Skeletal muscle satellite cell (primary cell): ENCODE data around the gene ADAP2.
"Not testable (repeated sequence)": the region's sequence is repeated elsewhere in the genome, so short reads cannot be mapped to it uniquely, and the experiment has no call there.

Source experiments
- H3K27me3 ChIP-seq: 2 replicates; pipeline ENCODE4 v1.7.0; 2013; ENCODE audit warnings: low read length; ENCODE audit not compliant: control insufficient read depth, insufficient read depth
- H3K36me3 ChIP-seq: 2 replicates; pipeline ENCODE4 v1.7.0; 2013; ENCODE audit warnings: mild to moderate bottlenecking, control low read depth, low read length; ENCODE audit not compliant: insufficient read depth
- H3K4me1 ChIP-seq: 2 replicates; pipeline ENCODE4 v1.7.0; 2013; ENCODE audit warnings: low read length; ENCODE audit not compliant: control insufficient read depth, insufficient read depth
- H3K4me2 ChIP-seq: 2 replicates; pipeline ENCODE4 v1.7.0; 2013; ENCODE audit warnings: mild to moderate bottlenecking, low read length
- H3K4me3 ChIP-seq: 2 replicates; pipeline ENCODE4 v1.7.0; 2013; ENCODE audit warnings: low read length
- H3K9ac ChIP-seq: 2 replicates; pipeline ENCODE4 v1.7.0; 2013; ENCODE audit warnings: mild to moderate bottlenecking, low read depth, low read length, moderate library complexity
- H3K9me3 ChIP-seq: replicated peaks from 2 replicates; pipeline ENCODE4 v1.7.0; 2013; ENCODE audit warnings: mild to moderate bottlenecking, control low read depth, low read length

The ADAP2 gene

DNA sequence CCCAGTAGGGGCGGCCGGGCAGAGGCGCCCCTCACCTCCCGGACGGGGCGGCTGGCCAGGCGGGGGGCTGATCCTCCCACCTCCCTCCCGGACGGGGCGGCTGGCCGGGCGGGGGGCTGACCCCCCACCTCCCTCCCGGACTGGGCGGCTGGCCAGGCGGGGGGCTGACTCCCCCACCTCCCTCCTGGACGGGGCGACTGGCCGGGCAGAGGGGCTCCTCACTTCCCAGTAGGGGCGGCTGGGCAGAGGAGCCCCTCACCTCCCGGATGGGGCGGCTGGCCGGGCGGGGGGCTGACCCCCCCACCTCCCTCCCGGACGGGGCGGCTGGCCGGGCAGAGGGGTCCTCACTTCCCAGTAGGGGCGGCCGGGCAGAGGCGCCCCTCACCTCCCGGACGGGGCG is 58.2 kb downstream of the ADAP2 start:
- H3K4me1 ChIP-seq, H3K9ac ChIP-seq, H3K4me2 ChIP-seq, H3K4me3 ChIP-seq, H3K27me3 ChIP-seq, H3K9me3 ChIP-seq, H3K36me3 ChIP-seq: not testable (repeated sequence)

DNA sequence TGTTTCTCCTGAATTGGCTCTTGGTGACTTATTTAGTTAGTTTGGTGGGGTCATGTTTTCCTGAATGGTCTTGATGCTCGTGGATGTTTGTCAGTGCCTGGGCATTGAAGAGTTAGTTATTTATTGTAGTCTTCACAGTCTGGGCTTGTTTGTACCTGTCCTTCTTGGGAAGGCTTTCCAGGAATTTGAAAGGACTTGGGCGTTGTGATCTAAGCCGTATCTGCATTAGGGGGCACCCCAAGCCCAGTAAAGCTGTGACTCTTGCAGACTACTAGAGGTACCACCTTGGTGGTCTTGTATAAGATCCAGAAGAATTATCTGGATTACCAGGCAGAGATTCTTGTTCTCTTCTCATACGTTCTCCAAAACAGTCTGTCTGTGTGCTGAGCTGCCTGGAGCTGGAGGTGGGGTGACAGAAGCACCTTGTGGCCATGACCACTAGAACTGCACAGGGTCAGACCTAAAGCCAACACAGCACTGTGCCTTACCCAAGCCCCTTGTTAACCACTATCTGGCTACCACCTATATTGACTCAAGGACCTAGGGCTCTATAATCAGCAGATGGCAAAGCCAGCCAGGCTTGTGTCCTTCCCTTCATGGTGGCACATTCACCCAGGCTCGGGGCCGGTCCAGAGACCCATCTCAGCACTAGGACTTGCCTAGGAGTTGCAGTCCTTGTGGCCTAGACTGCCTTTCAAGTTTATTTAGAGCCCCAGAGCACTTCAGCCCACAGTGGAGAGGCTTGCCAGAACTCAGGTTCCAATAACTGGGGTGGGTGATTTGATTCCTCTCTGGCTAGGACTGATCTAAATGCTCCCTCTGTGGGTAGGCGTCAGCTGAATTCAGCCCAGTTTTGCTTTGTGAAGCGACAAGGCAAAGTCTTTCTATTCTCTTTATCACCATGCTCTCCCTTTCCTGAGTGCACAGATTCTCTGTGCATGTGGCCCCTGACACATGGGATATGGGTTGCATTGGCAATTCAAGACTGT is 60.1 kb downstream of the ADAP2 start:
- Histone ChIP-seq H3K9me3 (no peaks in the 10 kb centered on the region), H3K36me3 (peaks cover 6% of the 10 kb centered on the region), H3K4me2 (no peak overlapping the region), H3K4me3 (no peak overlapping the region), H3K27me3 (no peaks in the 10 kb centered on the region), H3K9ac (no peak overlapping the region), H3K4me1 (no peaks in the 10 kb centered on the region)

DNA sequence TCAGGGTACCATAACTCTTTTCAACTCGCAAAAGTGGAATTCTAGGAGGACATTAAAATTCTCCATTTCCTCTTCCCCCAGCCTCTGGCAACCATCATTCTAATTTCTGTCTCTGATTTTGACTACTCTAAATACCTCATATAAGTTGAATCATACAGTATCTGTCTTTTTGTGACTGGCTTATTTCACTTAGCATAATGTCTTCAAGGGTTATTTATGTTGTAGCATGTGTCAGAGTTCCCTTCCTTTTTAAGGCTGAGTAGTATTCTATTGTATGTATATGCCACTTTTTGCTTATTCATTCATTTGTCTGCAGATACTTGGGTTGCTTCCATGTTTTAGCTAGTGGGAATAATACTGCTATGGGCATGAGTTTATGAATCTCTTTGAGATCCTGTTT is 61.1 kb downstream of the ADAP2 start:
- Histone ChIP-seq H3K9me3 (no peaks in the 10 kb centered on the region), H3K4me1 (no peaks in the 10 kb centered on the region)

GRCh38 chr17:30990458-30990857 is 68.7 kb downstream of the ADAP2 start:
- Histone ChIP-seq H3K4me3 (no peak overlapping the region), H3K27me3 (no peaks in the 10 kb centered on the region), H3K4me1 (no peaks in the 10 kb centered on the region), H3K36me3 (no peaks in the 10 kb centered on the region), H3K9ac (no peak overlapping the region), H3K9me3 (no peaks in the 10 kb centered on the region), H3K4me2 (no peak overlapping the region)

More for the DNA sequence above, 61.1 kb downstream of the ADAP2 start:
- Histone ChIP-seq H3K36me3 (peaks cover 6% of the 10 kb centered on the region), H3K4me2 (no peak overlapping the region), H3K4me3 (no peak overlapping the region), H3K27me3 (no peaks in the 10 kb centered on the region), H3K9ac (no peak overlapping the region)

DNA sequence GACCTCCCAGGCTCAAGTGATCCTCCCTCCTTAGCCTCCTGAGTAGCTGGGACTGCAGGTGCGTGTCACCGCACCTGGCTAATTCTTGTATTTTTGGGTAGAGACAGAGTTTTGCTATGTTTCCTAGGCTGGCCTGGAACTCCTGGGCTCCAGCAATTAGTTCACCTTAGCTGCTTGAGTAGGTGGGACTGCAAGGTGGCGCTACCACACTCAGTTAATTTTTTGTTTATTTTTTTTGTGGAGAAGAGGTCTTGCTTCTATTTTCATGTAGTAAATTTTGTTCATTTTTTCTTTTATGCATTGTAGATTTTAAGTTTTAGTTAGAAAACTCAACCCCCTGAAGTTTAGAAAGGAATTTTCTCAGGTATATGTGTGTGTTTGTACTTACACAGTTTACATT is 70.8 kb downstream of the ADAP2 start:
- Histone ChIP-seq H3K9me3 (no peaks in the 10 kb centered on the region), H3K9ac (no peak overlapping the region), H3K4me3 (no peak overlapping the region), H3K36me3 (peaks cover 3% of the 10 kb centered on the region), H3K4me1 (no peaks in the 10 kb centered on the region), H3K27me3 (no peaks in the 10 kb centered on the region), H3K4me2 (no peak overlapping the region)

DNA sequence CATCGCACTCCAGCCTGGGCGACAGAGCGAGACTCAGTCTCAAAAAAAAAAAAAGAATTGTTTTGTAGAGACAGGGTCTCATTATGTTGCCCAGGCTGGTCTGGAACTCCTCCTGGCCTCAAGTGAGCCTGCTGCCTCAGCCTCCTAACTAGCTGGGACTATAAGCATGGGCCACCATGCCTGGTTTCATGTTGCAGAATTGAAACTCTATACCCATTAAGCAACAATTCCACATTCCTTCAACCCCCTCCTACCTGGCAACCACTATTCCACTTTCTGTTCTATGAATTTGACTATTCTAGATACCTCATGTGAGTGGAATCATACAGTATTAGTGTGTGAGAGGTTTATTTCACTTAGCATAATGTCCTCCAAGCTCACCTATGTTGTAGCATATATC is 73.6 kb downstream of the ADAP2 start:
- Histone ChIP-seq H3K4me3 (no peak overlapping the region), H3K9ac (no peak overlapping the region), H3K4me1 (no peaks in the 10 kb centered on the region), H3K4me2 (no peak overlapping the region), H3K9me3 (no peaks in the 10 kb centered on the region), H3K27me3 (no peaks in the 10 kb centered on the region), H3K36me3 (peaks cover 24% of the 10 kb centered on the region)

DNA sequence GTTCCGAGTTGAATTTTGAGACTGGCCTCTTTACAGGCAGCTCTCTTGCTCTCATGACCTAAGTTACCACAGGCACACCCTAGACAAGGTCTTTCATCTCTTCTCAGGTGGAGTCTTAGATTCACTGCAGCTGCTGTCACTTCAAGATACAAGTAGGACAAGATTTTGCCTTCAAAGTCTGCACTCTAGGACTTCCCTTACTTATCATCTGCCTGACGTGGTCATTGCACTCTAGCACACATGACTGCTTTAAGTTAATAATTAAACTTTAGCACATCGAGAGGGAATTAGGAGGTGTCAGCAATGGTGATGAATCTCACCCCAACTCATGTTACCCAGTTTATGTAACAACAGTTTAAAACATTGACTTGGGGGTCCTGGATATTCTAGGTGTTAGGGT is 74.7 kb downstream of the ADAP2 start:
- H3K27me3 ChIP-seq: no peaks in the 10 kb centered on the region
- H3K4me2 ChIP-seq: no peak overlapping the region
- no peak overlapping the region for H3K4me3 ChIP-seq
- H3K4me1 ChIP-seq: no peaks in the 10 kb centered on the region
- no peaks in the 10 kb centered on the region for H3K9me3 ChIP-seq
- peaks cover 28% of the 10 kb centered on the region for H3K36me3 ChIP-seq
- no peak overlapping the region for H3K9ac ChIP-seq

GRCh38 chr17:30997270-30997669 is 75.5 kb downstream of the ADAP2 start:
- Histone ChIP-seq H3K9ac (no peak overlapping the region), H3K4me2 (no peak overlapping the region), H3K27me3 (no peaks in the 10 kb centered on the region), H3K4me1 (no peaks in the 10 kb centered on the region), H3K4me3 (no peak overlapping the region), H3K36me3 (peaks cover 34% of the 10 kb centered on the region), H3K9me3 (no peaks in the 10 kb centered on the region)

DNA sequence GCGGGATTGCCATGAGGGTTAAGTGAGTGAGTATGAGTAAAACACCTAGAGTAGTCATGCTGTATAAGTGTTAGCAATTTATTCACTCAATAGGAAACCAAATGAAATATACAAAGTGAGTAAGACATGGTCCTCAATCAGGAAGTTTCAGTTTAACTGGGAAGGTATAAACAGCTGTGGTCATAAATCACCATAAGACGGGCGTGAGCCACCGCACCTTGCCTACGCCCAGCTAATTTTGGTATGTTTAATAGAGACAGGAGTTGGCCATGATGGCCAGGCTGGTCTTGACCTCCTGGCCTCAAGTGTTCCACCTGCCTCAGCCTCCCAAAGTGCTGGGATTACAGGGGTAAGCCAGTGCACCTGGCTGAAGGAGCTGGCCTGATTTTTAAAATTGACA is 76.1 kb downstream of the ADAP2 start:
- H3K4me1 ChIP-seq: no peaks in the 10 kb centered on the region

DNA sequence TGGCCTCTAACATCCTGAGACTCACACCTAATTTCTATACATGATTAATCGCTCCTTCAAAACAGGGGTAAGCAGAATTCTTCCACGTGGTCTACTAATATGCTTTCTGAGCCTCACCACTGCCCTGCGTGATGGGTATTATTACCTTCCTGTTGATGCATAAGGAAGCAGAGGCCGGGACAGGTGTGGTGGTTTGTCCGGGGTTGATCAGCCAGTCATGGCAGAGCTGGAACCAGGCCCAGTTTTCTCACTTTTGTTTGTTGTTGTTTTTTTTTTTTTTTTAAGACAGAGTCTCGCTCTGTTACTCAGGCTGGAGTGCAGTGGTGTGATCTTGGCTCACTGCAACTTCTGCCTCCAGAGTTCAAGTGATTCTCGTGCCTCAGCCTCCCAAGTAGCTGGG is 80.3 kb downstream of the ADAP2 start:
- no peaks in the 10 kb centered on the region for H3K4me1 ChIP-seq
- no peak overlapping the region for H3K4me3 ChIP-seq
- H3K36me3 ChIP-seq: peaks cover 34% of the 10 kb centered on the region
- no peak overlapping the region for H3K4me2 ChIP-seq
- H3K27me3 ChIP-seq: no peaks in the 10 kb centered on the region
- no peaks in the 10 kb centered on the region for H3K9me3 ChIP-seq
- no peak overlapping the region for H3K9ac ChIP-seq

More for the DNA sequence above, 76.1 kb downstream of the ADAP2 start:
- no peaks in the 10 kb centered on the region for H3K9me3 ChIP-seq
- H3K9ac ChIP-seq: no peak overlapping the region
- H3K27me3 ChIP-seq: no peaks in the 10 kb centered on the region
- no peak overlapping the region for H3K4me3 ChIP-seq
- H3K4me2 ChIP-seq: no peak overlapping the region
- H3K36me3 ChIP-seq: peaks cover 34% of the 10 kb centered on the region

DNA sequence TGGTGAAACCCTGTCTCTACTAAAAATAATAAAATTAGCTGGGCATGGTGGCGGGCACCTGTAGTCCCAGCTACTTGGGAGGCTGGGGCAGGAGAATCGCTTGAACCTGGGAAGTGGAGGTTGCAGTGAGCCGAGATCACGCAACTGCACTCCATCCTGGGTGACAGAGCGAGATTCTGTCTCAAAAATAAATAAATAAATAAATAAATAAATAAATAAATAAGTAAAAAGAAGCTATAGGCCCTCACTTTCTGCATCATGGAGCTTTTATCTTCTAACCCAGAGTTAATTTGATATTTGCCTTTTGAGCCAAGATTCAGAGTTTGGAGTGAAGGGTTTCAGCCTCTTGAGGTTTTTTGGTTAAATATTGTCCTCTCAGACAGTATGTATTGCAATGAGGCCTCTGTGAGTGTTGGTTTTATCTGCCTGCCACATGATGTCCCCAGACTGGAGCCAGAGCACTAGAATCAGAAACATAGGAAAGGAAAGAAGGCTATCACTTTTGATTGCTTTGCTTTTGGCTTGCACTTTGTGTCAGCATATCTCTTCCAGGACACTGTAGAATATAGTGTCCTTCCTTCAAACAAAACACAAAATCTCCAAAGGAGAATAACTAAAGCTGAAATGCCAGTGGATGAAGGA is 81.6 kb downstream of the ADAP2 start:
- Histone ChIP-seq H3K4me3 (no peak overlapping the region), H3K36me3 (peaks cover 25% of the 10 kb centered on the region), H3K4me2 (no peak overlapping the region), H3K9me3 (no peaks in the 10 kb centered on the region), H3K27me3 (no peaks in the 10 kb centered on the region), H3K4me1 (no peaks in the 10 kb centered on the region), H3K9ac (no peak overlapping the region)
